GM23338 (cell line): ENCODE results near the gene JAG2. TPM values are rescaled to one million over a fixed set of nuclear protein-coding genes. Genes with fewer than 3 reads are reported as not detected.

Experiments used
- ATAC-seq: fragments of 200-7000 bp; cut with Tn5 transposase; 3 replicates; pipeline ENCODE4 v1.9.1; 2020
- DNase-seq: peaks from one replicate; pipeline ENCODE4 v3.0.0-alpha.2; 2015; ENCODE audit warnings: low spot score
- H2AFZ ChIP-seq: fragments of 200-600 bp; sonication (generic); 2 replicates; pipeline ENCODE4 v1.8.0; 2016; ENCODE audit warnings: antibody characterized with exemption, mild to moderate bottlenecking, moderate library complexity
- H3F3A ChIP-seq: fragments of 200-600 bp; sonication (generic); replicated peaks from 2 replicates; pipeline ENCODE4 v1.8.0; 2017; ENCODE audit warnings: antibody characterized with exemption, mixed run types, low read depth
- H3K27ac ChIP-seq: fragments of 200-600 bp; sonication (generic); 2 replicates; pipeline ENCODE4 v1.6.1; 2016; ENCODE audit warnings: low read depth
- H3K27me3 ChIP-seq: fragments of 200-600 bp; sonication (generic); 2 replicates; pipeline ENCODE4 v1.8.0; 2016; ENCODE audit warnings: mild to moderate bottlenecking, mixed run types, moderate library complexity; ENCODE audit not compliant: insufficient read depth
- H3K36me3 ChIP-seq: fragments of 200-600 bp; sonication (generic); 2 replicates; pipeline ENCODE4 v1.8.0; 2016; ENCODE audit warnings: mild to moderate bottlenecking; ENCODE audit not compliant: insufficient read depth
- H3K4me1 ChIP-seq: fragments of 200-600 bp; sonication (generic); 2 replicates; pipeline ENCODE4 v1.8.0; 2016; ENCODE audit warnings: mild to moderate bottlenecking, moderate library complexity; ENCODE audit not compliant: insufficient read depth
- H3K4me2 ChIP-seq: fragments of 200-600 bp; sonication (generic); 2 replicates; pipeline ENCODE4 v1.7.1; 2017; ENCODE audit warnings: mixed run types
- H3K4me3 ChIP-seq: fragments of 200-600 bp; sonication (generic); 2 replicates; pipeline ENCODE4 v1.6.1; 2016; ENCODE audit warnings: mixed run types
- H3K79me2 ChIP-seq: fragments of 200-600 bp; sonication (generic); replicated peaks from 2 replicates; pipeline ENCODE4 v1.8.0; 2017; ENCODE audit warnings: mild to moderate bottlenecking; ENCODE audit not compliant: insufficient read depth
- H3K9me2 ChIP-seq: fragments of 200-600 bp; sonication (generic); 2 replicates; pipeline ENCODE4 v1.8.0; 2017; ENCODE audit not compliant: insufficient read depth
- H4K20me1 ChIP-seq: fragments of 200-600 bp; sonication (generic); replicated peaks from 2 replicates; pipeline ENCODE4 v1.8.0; 2017; ENCODE audit warnings: mild to moderate bottlenecking; ENCODE audit not compliant: insufficient read depth
- H3K27ac Mint-ChIP-seq: 2 replicates; pipeline ENCODE4 v1.8.0; 2020; ENCODE audit warnings: inconsistent platforms, mild to moderate bottlenecking, moderate library complexity, mixed read lengths
- H3K27me3 Mint-ChIP-seq: 3 replicates; pipeline ENCODE4 v1.8.0; 2022; ENCODE audit warnings: low read depth, mild to moderate bottlenecking, moderate library complexity, mixed read lengths, inconsistent platforms; ENCODE audit not compliant: insufficient read depth, poor library complexity
- H3K36me3 Mint-ChIP-seq: 3 replicates; pipeline ENCODE4 v1.8.0; 2021; ENCODE audit warnings: low read depth, mild to moderate bottlenecking, inconsistent platforms, moderate library complexity, mixed read lengths
- H3K4me1 Mint-ChIP-seq: 3 replicates; pipeline ENCODE4 v1.8.0; 2020; ENCODE audit warnings: mild to moderate bottlenecking, inconsistent platforms, mixed read lengths
- H3K4me3 Mint-ChIP-seq: 3 replicates; pipeline ENCODE4 v1.8.0; 2021; ENCODE audit warnings: moderate library complexity, mild to moderate bottlenecking, inconsistent platforms, mixed read lengths
- H3K9me3 Mint-ChIP-seq: 3 replicates; pipeline ENCODE4 v1.8.0; 2020; ENCODE audit warnings: moderate library complexity, mild to moderate bottlenecking, inconsistent platforms, mixed read lengths
- CREB1 ChIP-seq: fragments of 250-450 bp; sonication (Bioruptor Pico); IDR thresholded peaks from 2 replicates; pipeline ENCODE4 v1.5.0; 2020; ENCODE audit warnings: low read depth, mild to moderate bottlenecking, moderate library complexity
- ETS1 ChIP-seq: IDR thresholded peaks from 2 replicates; pipeline ENCODE4 v1.6.1; 2016; ENCODE audit warnings: antibody characterized with exemption
- EZH2phosphoT487 ChIP-seq: fragments of 200-600 bp; sonication (generic); IDR thresholded peaks from one replicate; pipeline ENCODE4 v1.8.1; 2018; ENCODE audit warnings: antibody characterized with exemption; ENCODE audit not compliant: unreplicated experiment
- JUNB ChIP-seq: IDR thresholded peaks from one replicate; pipeline ENCODE4 v1.6.1; 2016; ENCODE audit warnings: antibody characterized with exemption; ENCODE audit not compliant: unreplicated experiment
- NANOG ChIP-seq: IDR thresholded peaks from 2 replicates; pipeline ENCODE4 v1.6.1; 2016; ENCODE audit warnings: antibody characterized with exemption, borderline replicate concordance
- POLR2AphosphoS5 ChIP-seq: IDR thresholded peaks from 2 replicates; pipeline ENCODE4 v1.6.1; 2016; ENCODE audit warnings: antibody characterized with exemption, low read depth
- STAT1 ChIP-seq: IDR thresholded peaks from one replicate; pipeline ENCODE4 v1.6.1; 2016; ENCODE audit warnings: antibody characterized with exemption; ENCODE audit not compliant: unreplicated experiment
- ZNF114 ChIP-seq: fragments of 250-450 bp; sonication (Bioruptor Pico); IDR thresholded peaks from 2 replicates; pipeline ENCODE4 v1.5.0; 2020; ENCODE audit warnings: mild to moderate bottlenecking, moderate library complexity
- ZNF462 ChIP-seq: fragments of 250-450 bp; sonication (Bioruptor Pico); IDR thresholded peaks from 2 replicates; pipeline ENCODE4 v1.5.0; 2020; ENCODE audit warnings: mild to moderate bottlenecking, moderate library complexity
- polyA plus RNA-seq: library from polyadenylated mRNA; unstranded; fragments of >200 nt; fragmentation: Nextera tagmentation; extraction: Ambion mirVana; gene quantifications from 2 replicates; pipeline ENCODE4 v1.2.1, GENCODE V29; 2016
- total RNA-seq: library from RNA; depleted of rRNA; stranded (reverse); fragments of >200 nt; shearing (Covaris generic); gene quantifications from 2 replicates; pipeline ENCODE4 v1.2.3, GENCODE V29; 2014

JAG2 gene
- total and polyA plus RNA-seq, 2 experiments from 2014 or later: 1.9 to 10.3 TPM

- DNase-seq: no peak
- Mint-ChIP-seq H3K4me1 (0 out of 3 replicates have a peak, but pooled peaks cover 3% of the 10 kb centered on the region), H3K36me3 (no peaks in the 10 kb centered on the region), H3K4me3 (no peak overlapping the region), H3K27me3 (peaks cover 18% of the 10 kb centered on the region), H3K27ac (no peak overlapping the region), H3K9me3 (peaks cover 9% of the 10 kb centered on the region)
- no peak for ATAC-seq
- no peak overlapping the region for H2AFZ ChIP-seq
- H3K27ac ChIP-seq: no peak overlapping the region
- H3K9me2 ChIP-seq: no peaks in the 10 kb centered on the region
- no peaks in the 10 kb centered on the region for H3K27me3 ChIP-seq
- no peaks in the 10 kb centered on the region for H3F3A ChIP-seq
- no peaks in the 10 kb centered on the region for H3K36me3 ChIP-seq
- H3K4me3 ChIP-seq: no peak overlapping the region
- no peaks in the 10 kb centered on the region for H3K79me2 ChIP-seq
- no peaks in the 10 kb centered on the region for H3K4me1 ChIP-seq
- H3K4me2 ChIP-seq: no peak overlapping the region
- TF ChIP-seq POLR2AphosphoS5 (no peak), ETS1 (no peak), ZNF114 (CRISPR knock-in tag) (no peak), NANOG (no peak)
- no peaks in the 10 kb centered on the region for H4K20me1 ChIP-seq
These were observed 40.5 kb downstream of the JAG2 start for GRCh38 chr14:105128059-105128458.

GRCh38 chr14:105126981-105127329 is 41.6 kb downstream of the JAG2 start:
- H3K79me2 ChIP-seq: no peaks in the 10 kb centered on the region
- H3K4me2 ChIP-seq: no peak overlapping the region
- no peak overlapping the region for H3K4me3 ChIP-seq
- Mint-ChIP-seq H3K4me3 (no peak overlapping the region), H3K27ac (no peak overlapping the region), H3K4me1 (0 out of 3 replicates have a peak, but pooled peaks cover 3% of the 10 kb centered on the region), H3K36me3 (no peaks in the 10 kb centered on the region), H3K27me3 (peaks cover 18% of the 10 kb centered on the region), H3K9me3 (peaks cover 8% of the 10 kb centered on the region)
- peak; percentile 41; the same call in 2 of the 3 replicates for ATAC-seq
- no peaks in the 10 kb centered on the region for H4K20me1 ChIP-seq
- H3K36me3 ChIP-seq: no peaks in the 10 kb centered on the region
- no peaks in the 10 kb centered on the region for H3K27me3 ChIP-seq
- H3K4me1 ChIP-seq: no peaks in the 10 kb centered on the region
- no peak overlapping the region for H2AFZ ChIP-seq
- no peaks in the 10 kb centered on the region for H3F3A ChIP-seq
- no peak for DNase-seq
- TF ChIP-seq STAT1 (no peak), ETS1 (no peak), ZNF114 (CRISPR knock-in tag) (no peak), NANOG (no peak), EZH2phosphoT487 (no peak), JUNB (no peak), ZNF462 (CRISPR knock-in tag) (no peak), CREB1 (CRISPR knock-in tag) (no peak)
- H3K27ac ChIP-seq: no peak overlapping the region
- H3K9me2 ChIP-seq: no peaks in the 10 kb centered on the region
